Immature natural killer cell (primary cell): ENCODE measurements around the gene MRPS18A. TPM values are rescaled to one million over a fixed set of nuclear protein-coding genes. Genes with fewer than 3 reads are reported as not detected.
A peak's percentile ranks its signal among the peaks of the same experiment; 100 is the strongest.

Source experiments
- DNase-seq, 3 donors: peaks; one replicate each; pipeline ENCODE4 v3.0.0; 2022; ENCODE audit warnings: mixed read lengths in 1 of 3
- H3K27ac Mint-ChIP-seq, 6 donors: one replicate each; pipeline ENCODE4 v1.8.0; 2020; ENCODE audit warnings: mixed read lengths in 6 of 6, mild to moderate bottlenecking in 5 of 6, inconsistent platforms in 4 of 6, moderate library complexity in 3 of 6
- H3K27me3 Mint-ChIP-seq, 3 donors: one replicate each; pipeline ENCODE4 v1.8.0; 2020 to 2021; ENCODE audit warnings: low read depth in 3 of 3, mild to moderate bottlenecking in 3 of 3, mixed read lengths in 3 of 3, moderate library complexity in 3 of 3, inconsistent platforms in 1 of 3
- H3K36me3 Mint-ChIP-seq, 3 donors: one replicate each; pipeline ENCODE4 v1.8.0; 2020; ENCODE audit warnings: mixed read lengths in 3 of 3, inconsistent platforms in 2 of 3, mild to moderate bottlenecking in 2 of 3
- H3K4me1 Mint-ChIP-seq, 2 donors: one replicate each; pipeline ENCODE4 v1.8.0; 2020; ENCODE audit warnings: inconsistent platforms in 2 of 2, mild to moderate bottlenecking in 2 of 2, mixed read lengths in 2 of 2, moderate library complexity in 1 of 2
- H3K4me3 Mint-ChIP-seq, 5 donors: one replicate each; pipeline ENCODE4 v1.8.0; 2020; ENCODE audit warnings: mild to moderate bottlenecking in 5 of 5, mixed read lengths in 5 of 5, inconsistent platforms in 3 of 5, moderate library complexity in 3 of 5
- H3K9me3 Mint-ChIP-seq, 6 donors: one replicate each; pipeline ENCODE4 v1.8.0; 2020; ENCODE audit warnings: mild to moderate bottlenecking in 6 of 6, mixed read lengths in 6 of 6, inconsistent platforms in 4 of 6, moderate library complexity in 3 of 6
- polyA plus RNA-seq, 3 donors: library from polyadenylated mRNA; unstranded; fragments of 300-500 nt; fragmentation: Illumina TruSeq; gene quantifications; one replicate each; pipeline ENCODE4 v1.2.3, GENCODE V29; 2021

MRPS18A gene
- polyA plus RNA-seq, 3 donors from 2014 or later = 53.6 to 83.9 (median 65.6) TPM

DNA sequence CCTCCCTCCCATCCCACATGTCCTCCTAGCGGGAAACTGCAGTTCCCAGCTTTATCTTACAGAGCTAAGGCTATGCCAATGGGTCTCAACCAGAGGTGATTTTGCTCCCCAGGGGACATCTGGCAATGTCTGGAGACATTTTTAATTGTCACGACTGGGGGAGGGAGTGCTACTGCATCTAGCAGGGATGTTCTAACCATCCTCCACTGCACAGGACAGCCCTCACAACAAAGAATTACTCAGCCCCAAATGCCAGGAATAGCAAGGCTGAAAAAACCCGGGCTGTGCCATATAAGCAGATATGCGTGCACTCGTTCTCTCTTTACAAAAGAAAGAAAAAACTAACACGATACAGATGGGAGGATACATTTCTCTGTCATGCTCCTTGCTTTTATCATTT, 8.5 kb downstream of the MRPS18A start:
- no peak overlapping the region for H3K27ac Mint-ChIP-seq
- H3K9me3 Mint-ChIP-seq = no peaks in the 10 kb centered on the region

GRCh38 chr6:43678341-43678740, 9.2 kb downstream of the MRPS18A start:
- no peak overlapping the region for H3K4me3 Mint-ChIP-seq
- peaks cover 16 to 21% of the 10 kb centered on the region in 2 donors for H3K4me1 Mint-ChIP-seq
- H3K36me3 Mint-ChIP-seq = peaks cover 6 to 35% (median 12%) of the 10 kb centered on the region in 3 donors
- no peak for DNase-seq
- H3K9me3 Mint-ChIP-seq = no peaks in the 10 kb centered on the region
- H3K27me3 Mint-ChIP-seq = no peaks in the 10 kb centered on the region
- no peak overlapping the region for H3K27ac Mint-ChIP-seq

More for the DNA sequence above, 8.5 kb downstream of the MRPS18A start:
- DNase-seq = no peak
- peaks cover 6 to 35% (median 12%) of the 10 kb centered on the region in 3 donors for H3K36me3 Mint-ChIP-seq
- peaks cover 0 to under 1% (median 0%) of the 10 kb centered on the region in 3 donors for H3K27me3 Mint-ChIP-seq
- H3K4me1 Mint-ChIP-seq = peaks cover 22 to 28% of the 10 kb centered on the region in 2 donors
- H3K4me3 Mint-ChIP-seq = no peak overlapping the region

DNA sequence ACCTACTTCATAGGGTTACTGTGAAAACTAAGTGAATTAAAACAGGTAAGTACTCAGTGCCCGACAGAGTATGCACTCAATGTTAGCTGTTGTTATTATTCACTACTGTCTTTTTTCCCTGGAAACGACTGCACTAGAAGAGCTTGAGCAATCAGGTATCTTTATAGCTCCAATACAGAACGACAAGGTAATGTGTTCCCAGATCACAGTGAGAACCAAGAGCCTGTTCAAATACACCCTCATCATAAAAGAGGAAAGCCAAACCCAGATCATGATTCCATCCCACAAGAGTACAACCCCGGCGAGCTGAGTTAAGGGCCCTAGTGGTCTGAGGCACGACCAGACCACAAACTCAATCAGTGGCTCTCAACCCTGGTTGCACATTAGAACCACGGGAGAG, 9.8 kb downstream of the MRPS18A start:
- no peak for DNase-seq
- Mint-ChIP-seq H3K9me3 (no peaks in the 10 kb centered on the region), H3K4me1 (peaks cover 10 to 15% of the 10 kb centered on the region in 2 donors), H3K27ac (no peak overlapping the region), H3K27me3 (no peaks in the 10 kb centered on the region), H3K4me3 (no peak overlapping the region), H3K36me3 (peaks cover 6 to 31% (median 12%) of the 10 kb centered on the region in 3 donors)

DNA sequence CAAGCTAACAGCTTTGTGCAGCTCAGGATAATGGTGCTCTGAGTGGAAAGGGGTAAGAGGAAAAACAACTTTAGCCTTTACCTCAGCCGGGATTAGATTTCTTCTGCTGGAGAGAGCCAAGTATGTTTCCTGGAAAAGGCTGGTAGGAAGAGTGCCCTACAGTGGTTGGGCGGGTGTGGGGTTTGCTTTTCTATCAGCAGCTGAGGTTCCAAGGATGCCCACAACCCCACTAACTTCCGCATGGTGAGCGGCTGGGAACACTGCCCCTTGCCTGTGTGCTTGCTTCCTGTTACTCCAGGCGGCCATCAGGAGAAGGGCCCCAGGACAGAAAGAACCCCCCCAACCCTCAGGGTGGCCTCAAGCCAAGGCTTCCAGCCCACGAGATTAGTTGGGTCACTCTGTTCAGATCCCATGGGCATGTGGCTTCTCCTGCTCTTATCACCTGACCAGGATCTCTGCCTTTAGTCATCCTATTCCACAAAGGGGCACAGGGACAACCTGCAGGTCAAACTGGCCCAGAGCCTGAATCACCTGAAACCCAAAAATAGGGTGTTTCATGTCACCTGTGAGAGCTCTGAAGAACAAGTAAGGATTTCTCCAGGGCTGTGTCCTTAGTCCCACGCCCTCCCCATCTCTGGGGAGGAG, 10.5 kb downstream of the MRPS18A start:
- no peak for DNase-seq
- H3K36me3 Mint-ChIP-seq = peaks cover 6 to 31% (median 12%) of the 10 kb centered on the region in 3 donors
- H3K9me3 Mint-ChIP-seq = no peaks in the 10 kb centered on the region
- peaks cover 5 to 10% of the 10 kb centered on the region in 2 donors for H3K4me1 Mint-ChIP-seq
- no peaks in the 10 kb centered on the region for H3K27me3 Mint-ChIP-seq
- no peak overlapping the region for H3K4me3 Mint-ChIP-seq
- no peak overlapping the region for H3K27ac Mint-ChIP-seq

DNA sequence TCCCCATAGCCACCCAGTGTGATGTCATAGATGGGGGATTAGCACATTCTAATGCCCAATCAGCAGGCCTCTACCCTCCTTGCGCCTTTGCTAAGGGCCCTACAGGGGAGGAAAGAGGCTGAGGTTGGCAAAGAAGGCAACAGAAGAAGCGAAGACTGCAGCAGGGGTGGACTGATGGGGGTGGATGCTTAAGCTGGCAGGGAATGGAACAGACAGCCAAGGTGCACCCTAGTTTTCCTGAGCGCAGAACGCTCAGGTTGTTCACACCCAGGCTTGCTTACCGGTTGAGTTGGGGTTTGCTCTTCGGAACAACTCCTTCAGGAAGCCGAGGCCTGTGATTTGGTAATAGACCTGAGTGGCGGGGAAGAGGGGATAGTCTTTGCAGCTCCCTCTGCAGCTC, 12.7 kb downstream of the MRPS18A start:
- no peak overlapping the region for H3K27ac Mint-ChIP-seq
- no peaks in the 10 kb centered on the region for H3K4me1 Mint-ChIP-seq
- peaks cover 0 to 2% (median 0%) of the 10 kb centered on the region in 3 donors for H3K27me3 Mint-ChIP-seq
- no peak overlapping the region for H3K4me3 Mint-ChIP-seq
- H3K36me3 Mint-ChIP-seq = peaks cover 6 to 34% (median 8%) of the 10 kb centered on the region in 3 donors
- DNase-seq = no peak
- no peaks in the 10 kb centered on the region for H3K9me3 Mint-ChIP-seq

GRCh38 chr6:43674291-43674690, 13.3 kb downstream of the MRPS18A start:
- no peaks in the 10 kb centered on the region for H3K4me1 Mint-ChIP-seq
- H3K4me3 Mint-ChIP-seq = no peak overlapping the region
- H3K36me3 Mint-ChIP-seq = peaks cover 4 to 31% (median 6%) of the 10 kb centered on the region in 3 donors
- DNase-seq = no peak
- no peaks in the 10 kb centered on the region for H3K9me3 Mint-ChIP-seq
- H3K27ac Mint-ChIP-seq = peak overlapping the region in 1 of 6 donors; percentile 8
- peaks cover 0 to 2% (median 0%) of the 10 kb centered on the region in 3 donors for H3K27me3 Mint-ChIP-seq

- DNase-seq = no peak
- Mint-ChIP-seq H3K4me1 (peaks cover 0 to under 1% of the 10 kb centered on the region in 2 donors), H3K27ac (no peak overlapping the region), H3K9me3 (no peaks in the 10 kb centered on the region), H3K27me3 (peaks cover 0 to 2% (median 0%) of the 10 kb centered on the region in 3 donors), H3K36me3 (peaks cover 4 to 29% (median 6%) of the 10 kb centered on the region in 3 donors), H3K4me3 (no peak overlapping the region)
These were observed 14.0 kb downstream of the MRPS18A start for GRCh38 chr6:43673444-43674084.

DNA sequence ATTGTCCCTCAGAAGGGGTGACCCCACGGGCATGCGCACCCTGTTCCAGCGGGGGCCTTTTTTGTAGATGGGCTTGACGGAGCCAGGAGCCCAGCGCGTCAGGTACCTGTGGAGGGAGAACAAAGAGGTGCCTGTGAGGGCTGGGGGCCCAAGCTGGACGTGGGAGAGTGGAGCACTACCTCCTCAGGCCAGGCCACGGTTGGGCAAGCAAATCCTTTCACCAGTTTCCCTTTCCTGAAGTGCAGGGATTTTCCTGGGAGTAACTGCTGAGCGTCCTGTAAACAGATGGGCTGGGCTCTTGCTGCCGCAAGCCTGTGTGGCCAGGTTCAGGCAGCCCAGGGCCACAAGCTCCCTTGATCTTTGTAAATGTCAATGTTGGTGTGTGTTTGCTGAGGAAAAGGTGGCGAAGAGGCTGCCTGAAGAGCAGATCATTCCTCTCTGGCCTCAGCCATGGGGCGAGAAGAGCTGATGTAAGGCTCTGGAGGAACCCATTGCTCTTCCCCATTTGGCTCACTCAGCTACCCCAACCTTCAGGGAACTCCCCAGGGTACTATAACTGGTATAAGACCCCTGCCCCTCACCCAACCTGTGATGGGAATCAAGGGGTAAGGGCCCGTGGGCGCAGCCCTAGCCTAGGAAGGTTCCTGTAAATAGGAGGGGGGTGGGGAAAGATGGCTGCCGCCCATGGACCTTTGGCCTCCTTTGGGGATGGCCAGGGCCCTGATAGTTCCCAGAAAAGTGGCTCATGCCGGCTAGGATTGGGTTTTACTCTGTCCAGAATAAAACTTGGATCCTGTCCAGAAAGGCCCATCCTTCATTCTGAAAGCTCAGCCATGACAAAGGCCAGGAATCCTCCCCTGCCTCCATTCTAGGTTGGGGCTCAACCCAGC, 15.5 kb downstream of the MRPS18A start:
- no peak for DNase-seq
- Mint-ChIP-seq H3K27me3 (peaks cover 0 to 4% (median 2%) of the 10 kb centered on the region in 3 donors), H3K36me3 (peaks cover 0 to 19% (median 6%) of the 10 kb centered on the region in 3 donors), H3K9me3 (no peaks in the 10 kb centered on the region), H3K4me1 (peaks cover 10 to 11% of the 10 kb centered on the region in 2 donors), H3K4me3 (no peak overlapping the region), H3K27ac (no peak overlapping the region)

DNA sequence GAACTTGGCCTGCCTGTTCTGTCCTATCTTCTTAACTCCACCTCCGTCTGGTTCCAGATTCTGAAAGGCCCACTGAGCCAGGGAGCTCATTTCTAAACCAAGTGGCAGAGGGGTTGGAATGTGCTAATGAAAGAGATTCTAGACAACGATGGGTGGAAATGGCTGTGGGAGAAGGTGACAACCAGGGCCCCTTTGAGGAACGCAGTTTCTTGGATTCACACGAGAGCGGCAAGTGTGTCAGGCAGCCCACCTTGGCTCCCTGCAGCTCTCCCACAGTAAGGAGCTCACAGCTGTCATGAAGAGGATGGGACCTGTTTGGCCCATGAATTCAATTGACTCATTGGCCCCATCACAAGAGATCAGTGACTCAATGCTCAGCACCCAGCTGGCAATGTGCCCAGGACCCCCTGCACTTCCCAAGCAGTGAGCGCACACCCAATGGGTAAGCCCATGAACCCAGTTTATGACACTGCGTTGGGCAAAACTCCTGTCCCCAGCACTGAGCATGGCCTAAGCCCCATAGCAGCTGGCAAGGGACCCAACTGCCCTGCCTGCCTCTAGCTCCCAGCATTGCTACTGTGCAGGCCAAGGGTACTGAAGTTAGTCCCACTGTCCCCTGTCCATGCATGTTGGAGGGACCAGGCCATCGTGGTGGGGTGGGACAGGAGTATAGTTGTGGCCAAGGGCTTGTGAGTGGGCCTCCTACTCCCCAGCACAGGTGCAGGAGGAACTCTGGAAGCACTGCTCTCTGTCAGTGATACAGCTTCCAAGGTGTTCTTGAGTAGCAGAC, 16.4 kb downstream of the MRPS18A start:
- no peak overlapping the region for H3K27ac Mint-ChIP-seq
- H3K9me3 Mint-ChIP-seq = no peaks in the 10 kb centered on the region
- H3K27me3 Mint-ChIP-seq = peaks cover 0 to 4% (median 2%) of the 10 kb centered on the region in 3 donors
- no peak for DNase-seq
- H3K4me1 Mint-ChIP-seq = peaks cover 11% of the 10 kb centered on the region in 2 donors
- no peak overlapping the region for H3K4me3 Mint-ChIP-seq
- H3K36me3 Mint-ChIP-seq = peaks cover 0 to 17% (median 6%) of the 10 kb centered on the region in 3 donors

- Mint-ChIP-seq H3K4me1 (peaks cover 11% of the 10 kb centered on the region in 2 donors), H3K27me3 (peaks cover 0 to 5% (median 4%) of the 10 kb centered on the region in 3 donors), H3K27ac (peak overlapping the region in 1 of 6 donors; percentile 55), H3K9me3 (no peaks in the 10 kb centered on the region), H3K36me3 (peaks cover 0 to 13% (median 6%) of the 10 kb centered on the region in 3 donors), H3K4me3 (no peak overlapping the region)
- DNase-seq = no peak
These were observed 17.0 kb downstream of the MRPS18A start for GRCh38 chr6:43670623-43670986.

DNA sequence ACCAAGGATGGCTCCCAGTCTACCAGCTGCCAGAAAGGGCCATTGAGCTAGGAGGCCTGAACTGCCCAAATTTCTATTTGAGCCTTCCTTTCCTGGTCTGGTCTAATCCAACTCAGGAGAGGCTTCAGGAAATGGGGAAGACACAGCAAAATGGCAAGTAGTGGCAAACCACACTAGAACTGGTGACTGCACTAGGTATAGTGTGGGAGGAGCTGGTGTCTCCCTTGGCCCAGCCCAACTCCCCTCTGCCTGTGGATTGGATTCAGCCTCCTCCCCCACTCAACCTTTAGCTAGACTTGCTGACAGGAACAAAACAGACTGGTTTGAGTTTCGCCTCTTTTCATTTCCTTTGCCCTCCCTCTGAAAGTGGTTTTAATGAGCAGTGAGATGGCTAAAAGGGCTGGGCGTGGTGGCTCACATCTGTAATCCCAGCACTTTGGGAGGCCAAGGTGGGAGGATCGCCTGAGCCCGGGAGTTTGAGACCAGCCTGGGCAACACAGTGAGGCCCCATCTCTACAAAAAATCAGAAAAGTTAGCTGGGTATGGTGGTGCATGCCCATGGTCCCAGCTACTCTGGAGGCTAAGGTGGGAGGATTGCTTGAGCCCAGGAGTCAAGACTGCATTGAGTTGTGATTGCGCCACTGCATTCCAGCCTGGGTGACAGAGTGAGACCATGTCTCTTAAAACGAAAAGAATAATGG, 17.5 kb downstream of the MRPS18A start:
- Mint-ChIP-seq H3K4me1 (peaks cover 11% of the 10 kb centered on the region in 2 donors), H3K36me3 (peaks cover 0 to 8% (median 6%) of the 10 kb centered on the region in 3 donors), H3K9me3 (no peaks in the 10 kb centered on the region), H3K27me3 (peaks cover 0 to 5% (median 4%) of the 10 kb centered on the region in 3 donors), H3K27ac (peak overlapping the region in 1 of 6 donors; percentile 55), H3K4me3 (no peak overlapping the region)
- DNase-seq = no peak

DNA sequence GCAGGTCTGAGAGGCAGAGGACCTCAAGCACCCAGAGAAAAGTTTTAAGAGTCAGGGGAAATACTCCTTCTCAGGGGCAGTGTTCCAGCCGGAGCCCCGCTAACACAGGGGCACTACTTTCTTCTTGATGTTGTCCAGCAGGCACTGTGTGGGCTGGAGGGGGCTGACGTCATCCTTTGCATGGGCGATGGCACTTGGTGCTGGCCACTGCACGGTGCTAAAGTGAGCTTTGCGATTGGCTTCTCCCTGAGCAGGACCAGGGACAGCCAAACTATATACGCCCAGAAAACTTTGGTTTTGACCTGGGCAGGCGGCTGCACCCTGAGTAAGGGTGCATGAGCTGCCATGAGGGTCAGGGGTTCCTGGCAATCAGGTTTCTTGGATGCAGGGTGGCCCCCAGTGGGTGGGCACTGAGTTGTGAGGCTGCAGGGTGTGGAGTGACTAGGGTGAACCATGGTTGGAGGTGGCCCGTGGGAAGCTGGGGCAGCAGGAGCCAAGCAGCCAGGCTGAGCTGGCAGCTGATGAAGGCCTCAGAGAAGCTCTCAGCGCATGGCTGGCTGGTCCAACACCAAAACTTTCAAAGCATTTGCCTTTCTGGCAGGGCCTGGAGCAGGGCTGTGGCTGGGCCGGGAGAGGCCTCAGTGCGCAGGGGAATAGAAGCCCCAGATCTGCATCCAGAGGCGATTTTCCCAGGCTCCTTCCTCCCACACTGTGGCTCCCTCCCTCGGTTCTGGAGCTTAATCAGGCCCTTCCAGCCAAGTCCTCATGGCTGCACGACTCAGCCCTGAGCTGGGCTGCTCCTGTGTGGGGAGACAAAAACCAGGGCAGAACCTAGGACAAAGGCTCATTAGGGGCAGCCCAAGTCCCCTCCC, 18.3 kb downstream of the MRPS18A start:
- no peak for DNase-seq

More for the DNA sequence above, 18.3 kb downstream of the MRPS18A start:
- H3K36me3 Mint-ChIP-seq = peaks cover 0 to 4% (median under 1%) of the 10 kb centered on the region in 3 donors
- H3K9me3 Mint-ChIP-seq = no peaks in the 10 kb centered on the region
- H3K4me1 Mint-ChIP-seq = peaks cover 11% of the 10 kb centered on the region in 2 donors
- peaks cover 2 to 5% (median 4%) of the 10 kb centered on the region in 3 donors for H3K27me3 Mint-ChIP-seq
- peak overlapping the region in 2 of 6 donors; percentile 22 to 40 for H3K27ac Mint-ChIP-seq
- no peak overlapping the region for H3K4me3 Mint-ChIP-seq
